ENCODE data around the gene ODAM. TPM values are rescaled to one million over a fixed set of nuclear protein-coding genes. Genes with fewer than 3 reads are reported as not detected.
"Not testable (repeated sequence)": the region's sequence is repeated elsewhere in the genome, so short reads cannot be mapped to it uniquely, and the experiment has no call there.

Gene ODAM
- total RNA-seq, 1 experiment from 2014 or later, result 214 TPM

DNA sequence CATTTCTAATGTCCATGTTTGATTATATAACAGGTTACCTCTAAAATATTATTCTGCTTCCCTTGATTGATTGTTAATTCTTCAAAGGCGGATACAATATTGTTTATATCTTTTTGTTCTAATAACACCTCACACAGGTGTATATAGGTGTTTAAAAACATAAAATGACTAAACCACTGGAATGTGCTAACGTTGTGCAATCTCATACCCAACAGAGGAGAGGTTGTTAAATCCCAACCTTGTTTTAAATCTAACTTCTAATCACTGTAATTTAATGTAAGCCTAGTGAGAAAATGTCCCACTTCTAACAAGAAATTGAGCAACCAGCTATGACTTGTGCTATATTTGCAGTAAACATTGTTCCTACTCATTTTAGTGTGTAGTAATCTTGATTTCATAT, 1.3 kb downstream of the ODAM start:
- TF ChIP-seq, protein P1, sequence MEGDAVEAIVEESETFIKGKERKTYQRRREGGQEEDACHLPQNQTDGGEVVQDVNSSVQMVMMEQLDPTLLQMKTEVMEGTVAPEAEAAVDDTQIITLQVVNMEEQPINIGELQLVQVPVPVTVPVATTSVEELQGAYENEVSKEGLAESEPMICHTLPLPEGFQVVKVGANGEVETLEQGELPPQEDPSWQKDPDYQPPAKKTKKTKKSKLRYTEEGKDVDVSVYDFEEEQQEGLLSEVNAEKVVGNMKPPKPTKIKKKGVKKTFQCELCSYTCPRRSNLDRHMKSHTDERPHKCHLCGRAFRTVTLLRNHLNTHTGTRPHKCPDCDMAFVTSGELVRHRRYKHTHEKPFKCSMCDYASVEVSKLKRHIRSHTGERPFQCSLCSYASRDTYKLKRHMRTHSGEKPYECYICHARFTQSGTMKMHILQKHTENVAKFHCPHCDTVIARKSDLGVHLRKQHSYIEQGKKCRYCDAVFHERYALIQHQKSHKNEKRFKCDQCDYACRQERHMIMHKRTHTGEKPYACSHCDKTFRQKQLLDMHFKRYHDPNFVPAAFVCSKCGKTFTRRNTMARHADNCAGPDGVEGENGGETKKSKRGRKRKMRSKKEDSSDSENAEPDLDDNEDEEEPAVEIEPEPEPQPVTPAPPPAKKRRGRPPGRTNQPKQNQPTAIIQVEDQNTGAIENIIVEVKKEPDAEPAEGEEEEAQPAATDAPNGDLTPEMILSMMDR (IDR thresholded peaks at IDR 0.05; ENCODE audit: unreplicated experiment), result no peak
- intact Hi-C loops (cut with micrococcal nuclease; ENCODE audit: unreplicated experiment), result loop anchor here (5.0 kb wide), 1 partner anchor 45 kb away; the partner anchor contains the start of gene CSN3
- BruUV-seq (replicated peaks), result no TSS peak
- no peak for DNase-seq
- Mint-ChIP-seq H3K4me3 (ENCODE audit: low read depth, unreplicated experiment) (no peak overlapping the region), H3K27ac (ENCODE audit: unreplicated experiment) (peak overlapping the region; percentile 93), H3K27me3 (ENCODE audit: unreplicated experiment) (no peaks in the 10 kb centered on the region), H3K36me3 (ENCODE audit: insufficient read depth, unreplicated experiment) (peaks cover 41% of the 10 kb centered on the region), H3K9me3 (ENCODE audit: low read depth, unreplicated experiment) (no peaks in the 10 kb centered on the region), H3K4me1 (ENCODE audit: low read depth, unreplicated experiment) (peaks cover 20% of the 10 kb centered on the region)
- CTCF ChIA-PET, result interaction anchor here (0.9 kb wide), 1 partner anchor 9 kb away, joined by 4 read pairs; no protein-coding TSS in a partner anchor

DNA sequence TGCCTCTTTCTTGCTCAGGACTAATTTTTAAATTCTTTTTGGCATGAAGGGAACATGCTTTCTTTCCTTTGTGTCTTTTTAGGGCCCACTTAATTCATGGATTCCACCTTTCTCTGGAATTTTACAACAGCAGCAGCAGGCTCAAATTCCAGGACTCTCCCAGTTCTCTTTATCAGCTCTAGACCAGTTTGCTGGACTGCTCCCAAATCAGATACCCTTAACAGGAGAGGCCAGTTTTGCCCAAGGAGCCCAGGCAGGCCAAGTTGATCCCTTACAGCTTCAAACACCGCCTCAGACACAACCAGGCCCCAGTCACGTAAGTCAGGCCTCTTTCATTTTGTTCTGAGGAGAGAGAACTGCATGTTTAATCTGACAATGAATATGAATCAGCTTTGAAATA, 2.3 kb downstream of the ODAM start:
- CTCF ChIA-PET, result interaction anchor here (0.6 to 1.0 kb wide), 3 partner anchors 14 to 20 kb away, joined by 3 to 5 read pairs (median 3); no protein-coding TSS in a partner anchor
- no peaks in the 10 kb centered on the region for H3K9me3 Mint-ChIP-seq (ENCODE audit: low read depth, unreplicated experiment)
- peaks cover 15% of the 10 kb centered on the region for H3K4me1 Mint-ChIP-seq (ENCODE audit: low read depth, unreplicated experiment)
- peak overlapping the region; percentile 61 for H3K4me3 Mint-ChIP-seq (ENCODE audit: low read depth, unreplicated experiment)
- DNase-seq, result peak; percentile 61
- intact Hi-C loops (cut with micrococcal nuclease; ENCODE audit: unreplicated experiment), result loop anchor here (5.0 kb wide), 1 partner anchor 44 kb away; the partner anchor contains the start of gene CSN3
- H3K27ac Mint-ChIP-seq (ENCODE audit: unreplicated experiment), result peak overlapping the region; percentile 93
- TF ChIP-seq, protein P1 (IDR thresholded peaks at IDR 0.05; ENCODE audit: unreplicated experiment), result no peak
- H3K27me3 Mint-ChIP-seq (ENCODE audit: unreplicated experiment), result no peaks in the 10 kb centered on the region
- peaks cover 47% of the 10 kb centered on the region for H3K36me3 Mint-ChIP-seq (ENCODE audit: insufficient read depth, unreplicated experiment)
- no TSS peak for BruUV-seq (replicated peaks)

DNA sequence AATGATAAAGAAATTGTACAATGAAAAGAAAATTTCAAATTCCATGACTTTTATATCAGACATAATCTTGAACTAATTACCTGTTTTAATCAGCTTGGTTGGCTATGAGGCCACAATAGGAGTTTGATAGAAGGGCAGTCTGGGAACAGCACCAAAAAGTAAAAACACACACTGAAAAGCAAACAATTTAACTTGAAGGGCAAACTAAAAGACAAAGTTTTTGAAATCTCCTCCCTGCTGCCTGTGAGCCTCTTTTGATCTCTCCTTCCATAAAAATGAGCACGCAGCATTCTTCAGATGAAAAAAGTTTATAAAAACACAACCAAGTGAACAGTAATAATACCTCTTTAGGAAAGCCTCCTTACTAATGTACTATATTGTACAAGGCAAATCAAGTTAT, 8.1 kb downstream of the ODAM start:
- H3K4me1 Mint-ChIP-seq (ENCODE audit: low read depth, unreplicated experiment), result peaks cover 8% of the 10 kb centered on the region
- DNase-seq, result no peak
- TF ChIP-seq, protein P1 (IDR thresholded peaks at IDR 0.05; ENCODE audit: unreplicated experiment), result no peak
- intact Hi-C loops (cut with micrococcal nuclease; ENCODE audit: unreplicated experiment), result no loop called here
- CTCF ChIA-PET, result no interaction called here
- BruUV-seq (replicated peaks), result no TSS peak
- peaks cover 49% of the 10 kb centered on the region for H3K36me3 Mint-ChIP-seq (ENCODE audit: insufficient read depth, unreplicated experiment)
- no peak overlapping the region for H3K4me3 Mint-ChIP-seq (ENCODE audit: low read depth, unreplicated experiment)
- H3K27ac Mint-ChIP-seq (ENCODE audit: unreplicated experiment), result no peak overlapping the region
- H3K9me3 Mint-ChIP-seq (ENCODE audit: low read depth, unreplicated experiment), result no peaks in the 10 kb centered on the region
- H3K27me3 Mint-ChIP-seq (ENCODE audit: unreplicated experiment), result no peaks in the 10 kb centered on the region

DNA sequence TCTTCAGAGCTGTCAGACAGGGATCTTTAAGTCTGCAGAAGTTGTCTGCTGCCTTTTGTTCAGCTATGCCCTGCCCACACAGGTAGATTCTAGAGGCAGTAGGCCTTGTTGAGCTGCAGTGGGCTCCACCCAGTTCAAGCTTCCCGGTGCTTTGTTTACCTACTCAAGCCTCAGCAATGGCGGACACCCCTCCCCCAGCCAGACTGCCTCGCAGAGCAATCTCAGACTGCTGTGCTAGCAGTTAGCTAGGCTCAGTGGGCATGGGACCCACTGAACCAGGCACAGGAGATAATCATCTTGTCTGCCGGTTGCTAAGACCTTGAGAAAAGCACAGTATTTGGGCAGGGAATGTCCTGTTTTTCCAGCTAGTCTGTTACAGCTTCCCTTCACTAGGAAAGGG, 17.2 kb downstream of the ODAM start:
- H3K36me3 Mint-ChIP-seq (ENCODE audit: insufficient read depth, unreplicated experiment); DNase-seq; BruUV-seq (replicated peaks); CTCF ChIA-PET; H3K27me3 Mint-ChIP-seq (ENCODE audit: unreplicated experiment); intact Hi-C loops (cut with micrococcal nuclease; ENCODE audit: unreplicated experiment): not testable (repeated sequence)
- Mint-ChIP-seq H3K27ac (ENCODE audit: unreplicated experiment) (peak overlapping the region; percentile 69), H3K4me3 (ENCODE audit: low read depth, unreplicated experiment) (peak overlapping the region; percentile 55), H3K4me1 (ENCODE audit: low read depth, unreplicated experiment) (peaks cover 26% of the 10 kb centered on the region), H3K9me3 (ENCODE audit: low read depth, unreplicated experiment) (peaks cover 12% of the 10 kb centered on the region)

DNA sequence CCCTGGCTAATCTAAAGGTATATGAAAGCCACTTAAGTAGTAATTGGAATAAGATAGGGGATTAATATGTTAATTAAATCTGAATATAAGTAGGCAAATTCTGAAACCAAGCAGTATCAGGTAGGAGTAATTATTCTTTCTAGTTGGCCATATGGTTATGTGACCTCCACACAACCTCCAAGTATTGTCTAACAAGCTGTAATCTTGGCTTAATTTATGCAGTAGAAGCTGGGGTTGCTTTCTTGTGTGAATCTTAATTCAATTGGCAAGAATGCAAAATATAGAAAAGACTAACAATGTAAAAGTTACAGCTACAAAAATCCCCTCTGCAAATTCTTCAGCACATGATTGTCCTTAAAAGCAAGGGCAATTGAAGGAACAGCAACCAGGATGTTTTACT, 20.6 kb downstream of the ODAM start:
- DNase-seq; BruUV-seq (replicated peaks); H3K4me3 Mint-ChIP-seq (ENCODE audit: low read depth, unreplicated experiment); CTCF ChIA-PET; H3K36me3 Mint-ChIP-seq (ENCODE audit: insufficient read depth, unreplicated experiment); H3K27me3 Mint-ChIP-seq (ENCODE audit: unreplicated experiment); H3K9me3 Mint-ChIP-seq (ENCODE audit: low read depth, unreplicated experiment); intact Hi-C loops (cut with micrococcal nuclease; ENCODE audit: unreplicated experiment): not testable (repeated sequence)
- peaks cover 35% of the 10 kb centered on the region for H3K4me1 Mint-ChIP-seq (ENCODE audit: low read depth, unreplicated experiment)
- H3K27ac Mint-ChIP-seq (ENCODE audit: unreplicated experiment), result peak overlapping the region; percentile 69

DNA sequence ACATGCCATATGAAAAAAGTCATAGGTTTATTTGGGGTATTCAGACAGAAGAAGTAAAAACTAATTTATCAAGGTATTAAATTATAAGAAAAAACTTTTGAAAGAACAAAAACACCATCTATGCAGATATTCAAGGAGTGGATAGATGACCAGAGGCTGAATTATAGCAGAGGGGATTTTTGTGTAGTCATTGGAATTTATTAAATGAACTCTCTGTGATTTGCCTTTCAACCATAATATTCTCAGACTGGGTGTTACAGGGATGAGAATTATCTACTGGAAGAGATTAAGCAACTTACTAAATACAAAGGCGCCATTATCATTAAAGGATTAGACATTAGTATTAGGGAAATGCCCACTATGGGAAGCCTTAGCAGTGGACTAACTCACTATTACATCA, 21.0 kb downstream of the ODAM start:
- H3K4me3 Mint-ChIP-seq (ENCODE audit: low read depth, unreplicated experiment); H3K36me3 Mint-ChIP-seq (ENCODE audit: insufficient read depth, unreplicated experiment); intact Hi-C loops (cut with micrococcal nuclease; ENCODE audit: unreplicated experiment); BruUV-seq (replicated peaks); H3K9me3 Mint-ChIP-seq (ENCODE audit: low read depth, unreplicated experiment); H3K27me3 Mint-ChIP-seq (ENCODE audit: unreplicated experiment); DNase-seq: not testable (repeated sequence)
- CTCF ChIA-PET, result interaction anchor here (0.9 kb wide), 1 partner anchor 32 kb away, joined by 6 read pairs; no protein-coding TSS in a partner anchor
- H3K27ac Mint-ChIP-seq (ENCODE audit: unreplicated experiment), result peak overlapping the region; percentile 69
- peaks cover 35% of the 10 kb centered on the region for H3K4me1 Mint-ChIP-seq (ENCODE audit: low read depth, unreplicated experiment)

DNA sequence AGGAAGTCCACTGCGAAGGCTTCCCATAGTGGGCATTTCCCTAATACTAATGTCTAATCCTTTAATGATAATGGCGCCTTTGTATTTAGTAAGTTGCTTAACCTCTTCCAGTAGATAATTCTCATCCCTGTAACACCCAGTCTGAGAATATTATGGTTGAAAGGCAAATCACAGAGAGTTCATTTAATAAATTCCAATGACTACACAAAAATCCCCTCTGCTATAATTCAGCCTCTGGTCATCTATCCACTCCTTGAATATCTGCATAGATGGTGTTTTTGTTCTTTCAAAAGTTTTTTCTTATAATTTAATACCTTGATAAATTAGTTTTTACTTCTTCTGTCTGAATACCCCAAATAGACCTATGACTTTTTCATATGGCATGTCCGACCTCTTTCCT, 25.9 kb downstream of the ODAM start:
- peaks cover 21% of the 10 kb centered on the region for H3K36me3 Mint-ChIP-seq (ENCODE audit: insufficient read depth, unreplicated experiment)

DNA sequence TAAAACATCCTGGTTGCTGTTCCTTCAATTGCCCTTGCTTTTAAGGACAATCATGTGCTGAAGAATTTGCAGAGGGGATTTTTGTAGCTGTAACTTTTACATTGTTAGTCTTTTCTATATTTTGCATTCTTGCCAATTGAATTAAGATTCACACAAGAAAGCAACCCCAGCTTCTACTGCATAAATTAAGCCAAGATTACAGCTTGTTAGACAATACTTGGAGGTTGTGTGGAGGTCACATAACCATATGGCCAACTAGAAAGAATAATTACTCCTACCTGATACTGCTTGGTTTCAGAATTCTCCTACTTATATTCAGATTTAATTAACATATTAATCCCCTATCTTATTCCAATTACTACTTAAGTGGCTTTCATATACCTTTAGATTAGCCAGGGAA, 26.3 kb downstream of the ODAM start:
- BruUV-seq (replicated peaks); H3K9me3 Mint-ChIP-seq (ENCODE audit: low read depth, unreplicated experiment); CTCF ChIA-PET; DNase-seq; H3K4me3 Mint-ChIP-seq (ENCODE audit: low read depth, unreplicated experiment); H3K27me3 Mint-ChIP-seq (ENCODE audit: unreplicated experiment): not testable (repeated sequence)
- Mint-ChIP-seq H3K27ac (ENCODE audit: unreplicated experiment) (peak overlapping the region; percentile 84), H3K4me1 (ENCODE audit: low read depth, unreplicated experiment) (peaks cover 26% of the 10 kb centered on the region), H3K36me3 (ENCODE audit: insufficient read depth, unreplicated experiment) (peaks cover 25% of the 10 kb centered on the region)
- intact Hi-C loops (cut with micrococcal nuclease; ENCODE audit: unreplicated experiment), result loop anchor here (10.0 kb wide), 1 partner anchor 1167 kb away; no protein-coding TSS in a partner anchor

More for the DNA sequence above, 25.9 kb downstream of the ODAM start:
- not testable (repeated sequence) for H3K27me3 Mint-ChIP-seq (ENCODE audit: unreplicated experiment); BruUV-seq (replicated peaks); H3K9me3 Mint-ChIP-seq (ENCODE audit: low read depth, unreplicated experiment); H3K4me3 Mint-ChIP-seq (ENCODE audit: low read depth, unreplicated experiment); DNase-seq
- H3K4me1 Mint-ChIP-seq (ENCODE audit: low read depth, unreplicated experiment), result peaks cover 29% of the 10 kb centered on the region
- CTCF ChIA-PET, result interaction anchor here (2.0 kb wide), 1 partner anchor 28 kb away, joined by 9 read pairs; no protein-coding TSS in a partner anchor
- H3K27ac Mint-ChIP-seq (ENCODE audit: unreplicated experiment), result peak overlapping the region; percentile 84
- intact Hi-C loops (cut with micrococcal nuclease; ENCODE audit: unreplicated experiment), result loop anchor here (10.0 kb wide), 1 partner anchor 1167 kb away; no protein-coding TSS in a partner anchor

All from Calu3 (cell line).